HG02610 (cell line): ENCODE results near the gene RNF224.
A peak's percentile ranks its signal among the peaks of the same experiment; 100 is the strongest.

Experiments
- ATAC-seq: cut with Tn5 transposase; IDR thresholded peaks from one replicate; pipeline ENCODE4 v1.9.1; 2021; ENCODE audit warnings: mild to moderate bottlenecking, moderate library complexity; ENCODE audit not compliant: unreplicated experiment

The RNF224 gene

GRCh38 chr9:137227054-137227852, at the start of gene RNF224:
RNF224 (plus strand) TSS chr9:137227502; CDS start chr9:137228336, 834 bp downstream.
- no peak for ATAC-seq

GRCh38 chr9:137178201-137178938, 48.9 kb upstream of the RNF224 start:
- ATAC-seq: no peak

DNA sequence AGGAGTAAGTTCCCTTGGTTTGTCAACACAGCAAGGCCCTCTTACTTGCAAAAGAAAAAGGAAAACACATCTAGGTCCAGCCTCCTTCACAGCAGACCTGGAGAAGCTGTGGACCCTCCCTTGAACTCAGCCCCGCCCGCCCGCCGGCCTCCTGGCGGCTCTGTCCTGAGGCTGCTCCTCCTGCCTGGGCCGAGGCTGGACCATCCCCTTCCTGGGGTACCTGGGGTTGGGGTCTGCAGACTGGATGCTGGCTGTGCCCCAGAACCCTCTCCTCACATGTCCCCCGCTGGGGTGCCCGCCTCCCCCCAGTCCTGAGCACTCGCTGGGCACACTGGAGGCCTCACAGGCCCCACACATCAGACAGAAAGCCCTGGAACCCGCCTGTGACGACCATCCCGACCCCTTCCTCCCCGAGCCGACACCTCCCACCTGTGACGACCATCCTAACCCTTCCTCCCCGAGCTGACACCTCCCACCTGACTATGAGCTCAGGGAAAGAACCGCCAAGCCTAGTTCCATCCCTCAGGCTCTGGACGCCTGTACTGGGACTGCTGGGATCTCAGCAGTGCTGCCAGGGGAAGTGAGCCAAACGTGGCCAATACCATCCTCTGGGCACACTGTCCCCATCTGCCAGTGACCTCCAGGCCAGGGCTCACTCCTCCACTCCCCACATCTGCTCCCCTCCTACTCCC, 48.2 kb upstream of the RNF224 start:
- ATAC-seq: no peak

- no peak for ATAC-seq
Measured at GRCh38 chr9:137179761-137180160, 47.5 kb upstream of the RNF224 start.

- ATAC-seq: no peak
Measured at GRCh38 chr9:137180491-137180890, 46.8 kb upstream of the RNF224 start.

DNA sequence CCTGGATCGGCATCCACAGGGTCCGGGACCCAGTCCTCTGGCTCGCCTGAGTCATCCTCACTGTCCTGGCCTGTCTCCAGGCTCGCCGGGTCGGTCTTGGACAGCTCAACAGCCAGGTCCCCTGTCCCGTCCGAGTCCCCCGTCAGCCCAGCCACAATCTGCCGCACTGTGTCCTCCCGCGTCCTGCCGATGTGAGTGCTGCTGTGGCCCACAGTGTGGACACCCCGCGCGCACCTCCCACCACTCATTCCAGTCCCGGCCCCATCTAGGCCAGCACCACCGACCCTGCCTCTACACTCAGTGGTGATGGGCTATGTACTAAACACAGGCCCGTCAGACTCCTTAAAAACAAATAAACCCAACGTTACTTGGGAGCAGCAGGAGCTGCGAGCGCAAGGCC, 45.6 kb upstream of the RNF224 start:
- no peak for ATAC-seq

- no peak for ATAC-seq
Measured at GRCh38 chr9:137182836-137183235, 44.5 kb upstream of the RNF224 start.

- ATAC-seq: no peak
Measured at GRCh38 chr9:137183980-137184595, 43.2 kb upstream of the RNF224 start.

DNA sequence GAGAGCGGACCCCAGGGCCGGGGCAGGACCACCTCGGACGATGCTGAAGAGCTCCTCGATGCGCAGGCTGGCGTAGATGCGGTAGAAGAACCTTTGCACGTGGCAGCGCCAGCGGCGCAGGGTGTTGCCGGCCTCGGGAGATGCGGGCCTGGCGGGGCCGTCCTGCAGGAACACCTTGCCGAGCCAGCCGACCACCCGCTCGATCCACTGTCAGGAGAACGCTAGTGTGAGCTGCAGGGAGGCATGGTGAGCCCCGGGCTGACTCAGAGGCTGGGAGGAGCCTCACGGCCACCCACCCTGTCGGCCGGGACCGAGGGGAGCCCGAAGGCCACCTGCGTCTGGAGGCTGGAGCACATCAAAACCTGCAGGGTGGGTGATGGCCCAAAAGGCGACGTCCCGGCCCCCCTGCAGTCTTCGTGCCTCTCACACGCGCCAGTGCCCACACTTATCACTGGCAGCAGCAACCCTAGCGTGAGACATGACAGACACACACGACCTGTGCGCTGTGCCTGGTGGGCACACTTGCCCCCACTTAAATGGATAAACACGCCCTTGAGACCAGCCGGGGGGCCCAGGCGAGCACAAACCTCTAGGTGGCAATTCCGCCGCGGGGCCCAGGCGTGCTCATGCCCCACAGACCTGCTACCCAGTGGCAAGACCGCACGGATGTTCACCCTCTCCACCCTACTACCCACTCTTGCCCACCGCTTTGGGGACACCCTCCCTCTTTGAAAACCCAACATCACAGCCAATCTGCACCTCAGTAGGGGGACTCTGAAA, 42.2 kb upstream of the RNF224 start:
- no peak for ATAC-seq

GRCh38 chr9:137185921-137186320, 41.4 kb upstream of the RNF224 start:
- ATAC-seq: no peak

DNA sequence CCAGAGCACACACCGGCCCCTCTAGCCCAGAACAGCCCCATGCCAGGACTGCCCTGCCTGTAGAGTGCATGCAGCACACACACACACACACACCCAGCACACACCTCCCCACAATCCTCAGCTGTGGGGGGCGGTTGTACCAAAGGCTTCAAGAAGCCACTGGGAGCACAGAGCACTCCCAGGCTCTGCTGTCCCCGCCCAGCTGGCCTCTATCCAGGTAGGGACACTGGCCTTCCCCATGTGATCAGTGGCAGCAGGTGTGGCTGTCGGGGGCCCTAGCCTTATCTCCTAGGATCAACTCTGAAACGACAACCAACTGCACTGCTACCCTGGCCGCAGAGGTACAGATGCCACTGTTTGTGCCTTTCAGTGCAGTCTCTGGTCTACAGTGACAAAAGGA, 40.9 kb upstream of the RNF224 start:
- no peak for ATAC-seq

DNA sequence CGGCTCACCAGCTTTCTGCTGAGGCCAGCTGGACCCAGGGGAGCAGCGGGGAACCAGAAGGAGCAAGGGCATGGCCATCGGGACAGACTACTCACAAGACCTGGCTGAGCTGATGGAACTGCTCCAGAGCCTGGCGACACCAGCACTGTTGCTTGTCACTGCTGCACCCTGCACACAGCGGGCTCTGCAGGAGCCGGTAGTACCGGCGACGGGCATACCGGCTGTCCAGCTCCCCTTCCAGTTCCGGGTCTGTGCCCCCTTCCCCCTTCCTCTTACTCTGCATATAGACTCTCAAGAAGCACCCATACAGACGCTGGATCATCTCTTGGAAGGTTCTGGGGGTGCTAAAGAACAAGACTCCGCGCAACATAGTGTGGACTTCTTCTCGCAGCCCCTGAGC, 39.9 kb upstream of the RNF224 start:
- ATAC-seq: no peak

GRCh38 chr9:137188086-137188489, 39.2 kb upstream of the RNF224 start:
- ATAC-seq: no peak

DNA sequence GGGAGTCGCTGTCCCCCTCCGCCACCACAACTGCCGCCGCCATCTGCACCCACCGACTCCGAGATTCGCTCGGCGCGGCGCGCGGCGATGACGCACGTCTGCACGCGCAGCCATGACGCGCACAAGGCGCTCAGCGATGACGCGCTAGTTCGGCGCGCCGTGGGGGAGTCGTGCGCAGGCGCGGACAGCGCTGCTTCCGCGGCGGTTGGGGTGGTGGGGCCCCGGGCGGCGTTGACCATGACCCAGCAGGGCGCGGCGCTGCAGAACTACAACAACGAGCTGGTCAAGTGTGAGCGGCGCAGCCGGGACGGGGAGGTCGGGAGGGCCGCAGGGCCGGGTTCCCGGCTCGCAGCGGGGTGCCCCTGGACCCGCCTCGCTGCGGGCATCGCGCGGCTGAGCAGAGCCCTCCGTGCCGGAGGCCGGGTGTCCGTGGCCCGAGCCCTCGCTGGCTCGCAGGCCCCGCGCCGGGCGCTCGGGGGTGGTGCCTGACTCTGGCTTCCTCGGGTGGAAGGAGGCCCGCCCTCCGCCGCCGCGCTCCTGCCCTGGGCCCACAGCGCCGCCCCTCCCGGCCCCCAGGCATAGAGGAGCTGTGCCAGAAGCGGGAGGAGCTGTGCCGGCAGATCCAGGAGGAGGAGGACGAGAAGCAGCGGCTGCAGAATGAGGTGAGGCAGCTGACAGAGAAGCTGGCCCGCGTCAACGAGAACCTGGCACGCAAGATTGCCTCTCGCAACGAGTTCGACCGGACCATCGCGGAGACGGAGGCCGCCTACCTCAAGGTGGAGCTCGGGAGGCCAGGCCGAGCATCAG, 38.6 kb upstream of the RNF224 start, which contains the start of the genes ANAPC2 and SSNA1:
ANAPC2 (minus strand) TSS at position 71 of the 807 bp plus-strand sequence; CDS start at position 43, 28 bp downstream.
SSNA1 (plus strand) TSS at position 187 of the 807 bp plus-strand sequence; CDS start at position 238, 51 bp downstream.
- peak; percentile 70 for ATAC-seq

DNA sequence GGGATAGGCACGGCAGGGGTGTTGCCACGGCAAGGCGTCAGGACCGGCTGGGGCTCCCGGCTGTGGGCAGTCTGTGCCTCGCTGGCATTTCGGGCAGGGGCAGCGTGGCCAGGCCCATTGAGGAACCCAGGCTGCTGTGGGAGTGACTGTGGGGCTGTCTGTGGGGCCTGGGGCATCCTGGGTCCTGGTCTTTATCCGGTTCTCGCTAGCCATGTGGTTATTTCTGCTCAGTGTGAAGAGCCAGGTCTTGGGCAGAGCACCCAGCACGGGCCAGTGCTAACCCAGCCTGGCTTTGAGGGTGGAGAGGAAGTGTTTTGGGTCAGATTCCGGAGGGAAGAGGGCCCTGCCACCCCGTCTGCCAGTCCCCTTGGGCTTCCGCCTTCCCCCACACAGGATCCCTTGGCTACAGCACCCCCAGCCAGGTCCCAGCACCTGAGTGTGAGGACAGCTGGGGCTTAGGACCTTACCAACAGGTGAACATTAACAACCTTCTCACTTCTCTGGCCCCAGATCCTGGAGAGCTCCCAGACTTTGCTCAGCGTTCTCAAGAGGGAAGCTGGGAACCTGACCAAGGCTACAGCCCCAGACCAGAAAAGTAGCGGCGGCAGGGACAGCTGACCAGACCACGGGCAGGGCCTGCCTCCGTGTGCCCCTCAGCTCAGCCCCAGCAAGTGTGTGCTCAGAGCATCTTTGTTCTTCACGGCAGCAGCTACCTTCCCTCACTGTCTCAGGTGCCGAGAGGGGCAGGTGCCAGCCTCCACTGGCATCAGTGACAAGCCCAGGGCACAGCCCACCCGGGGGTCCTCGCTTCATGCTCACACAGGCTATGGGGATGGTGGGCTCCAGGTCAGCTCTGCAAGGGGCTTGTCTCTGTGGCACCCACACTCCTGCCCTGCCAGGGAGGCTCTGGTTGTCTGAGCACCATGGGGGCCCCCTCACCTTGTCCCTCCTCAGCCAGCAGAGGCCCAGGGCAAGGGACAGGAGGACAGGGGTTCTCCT, 37.7 kb upstream of the RNF224 start:
- ATAC-seq: no peak

DNA sequence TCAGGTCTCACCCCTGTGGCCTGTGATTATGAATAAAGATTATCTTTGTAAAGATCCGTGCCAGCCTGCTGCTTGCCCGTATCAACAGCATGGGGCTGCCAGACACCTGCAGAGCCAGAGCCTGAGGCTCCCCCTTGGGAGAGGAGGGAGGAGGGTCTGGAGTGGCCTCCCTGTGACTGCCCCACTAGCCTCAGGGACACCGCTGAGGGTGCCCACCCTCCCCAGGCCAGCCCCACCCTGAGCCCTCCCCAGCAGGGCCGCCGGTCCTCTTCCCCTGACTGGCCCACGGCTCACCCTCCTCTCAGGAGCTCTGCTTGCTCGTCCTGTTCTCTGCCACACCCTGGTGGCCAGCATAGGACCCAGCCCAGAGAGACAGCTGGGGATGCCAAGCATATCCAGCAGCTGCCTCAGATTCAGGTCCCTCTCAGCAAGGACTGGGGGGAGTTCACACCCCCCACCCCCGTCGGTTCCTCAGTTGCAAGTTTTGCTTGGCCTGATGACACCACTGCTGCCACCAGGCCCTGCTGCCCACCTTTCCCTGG, 36.9 kb upstream of the RNF224 start:
- no peak for ATAC-seq

- ATAC-seq: no peak
Measured at GRCh38 chr9:137191245-137191644, 36.1 kb upstream of the RNF224 start.
